Upper lobe of left lung (tissue), 4 donors: ENCODE results near the gene DENND10.

ENCODE experiments used
- CTCF ChIP-seq, 6 experiments: fragments of 450-650 bp in 4 of 6; fragments of 200-600 bp in 2 of 6; sonication (generic) in 2 of 6; IDR thresholded peaks; one replicate each; pipeline ENCODE4 v1.5.1; 2016 to 2019; ENCODE audit warnings: antibody characterized with exemption in 6 of 6
- POLR2A ChIP-seq, 4 donors: fragments of 450-650 bp; IDR thresholded peaks; one replicate each; pipeline ENCODE4 v1.5.1; 2016 to 2017; ENCODE audit warnings: antibody characterized with exemption in 4 of 4, mild to moderate bottlenecking in 2 of 4
- POLR2AphosphoS5 ChIP-seq, 2 donors: sonication (generic); formaldehyde crosslinking; IDR thresholded peaks; one replicate each; pipeline ENCODE4 v1.5.1; 2017; ENCODE audit warnings: antibody characterized with exemption in 2 of 2

GRCh38 chr10:119115926-119116325, 12.0 kb downstream of the DENND10 start:
- TF ChIP-seq POLR2A (IDR thresholded peaks at IDR 0.05), result no peak
- TF ChIP-seq CTCF (IDR thresholded peaks at IDR 0.05), result no peak
- no peak for TF ChIP-seq POLR2AphosphoS5 (IDR thresholded peaks at IDR 0.05)
